K562 (cell line): ENCODE measurements around the gene BCL6B. TPM values are rescaled to one million over a fixed set of nuclear protein-coding genes. Genes with fewer than 3 reads are reported as not detected.
"Not testable (repeated sequence)": the region's sequence is repeated elsewhere in the genome, so short reads cannot be mapped to it uniquely, and the experiment has no call there.

ENCODE experiments used
- AFF4 ChIP-seq: sonication (generic); formaldehyde crosslinking; IDR thresholded peaks from 2 replicates; pipeline ENCODE4 v1.8.0; 2023; ENCODE audit warnings: mild to moderate bottlenecking, missing genetic modification reagents
- ARID3A ChIP-seq: IDR thresholded peaks from 2 replicates; pipeline ENCODE4 v1.6.1; 2012; ENCODE audit warnings: low read depth, low read length, improper control_type of control experiment, borderline replicate concordance
- CBX3 ChIP-seq, 2 experiments: IDR thresholded peaks; 1 replicate in 1 of 2; 2 replicates in 1 of 2; pipeline ENCODE4 v1.6.1; 2012; ENCODE audit warnings: inconsistent platforms in 2 of 2, low read length in 2 of 2, borderline replicate concordance in 1 of 2, control low read depth in 1 of 2
- CC2D1A ChIP-seq: fragments of 450-650 bp; IDR thresholded peaks from 2 replicates; pipeline ENCODE4 v1.6.1; 2017; ENCODE audit warnings: mild to moderate bottlenecking
- DMBX1 ChIP-seq: fragments of 250-450 bp; sonication (Bioruptor Pico); IDR thresholded peaks from 2 replicates; pipeline ENCODE4 v1.8.0; 2022; ENCODE audit warnings: inconsistent platforms, mild to moderate bottlenecking, moderate library complexity, borderline replicate concordance
- HDAC1 ChIP-seq, 2 experiments: fragments of 450-650 bp; IDR thresholded peaks; 2 replicates each; pipeline ENCODE4 v1.6.1; 2016 to 2017; ENCODE audit warnings: inconsistent platforms in 1 of 2, mild to moderate bottlenecking in 1 of 2, moderate library complexity in 1 of 2
- HLTF ChIP-seq: fragments of 450-650 bp; IDR thresholded peaks from 2 replicates; pipeline ENCODE4 v1.6.1; 2016
- KDM1A ChIP-seq, 2 experiments: fragments of 450-650 bp; IDR thresholded peaks; 2 replicates each; pipeline ENCODE4 v1.6.1; 2016; ENCODE audit warnings: mild to moderate bottlenecking in 2 of 2
- MEF2D ChIP-seq: conservative IDR thresholded peaks from 2 replicates; pipeline ENCODE4 v1.6.1; 2016; ENCODE audit warnings: low read depth, missing genetic modification characterization, missing compliant biosample characterization
- NFIC ChIP-seq: fragments of 450-650 bp; IDR thresholded peaks from 2 replicates; pipeline ENCODE4 v1.6.1; 2017; ENCODE audit warnings: mild to moderate bottlenecking, inconsistent platforms
- NONO ChIP-seq, 2 experiments: fragments of 200-400 bp in 1 of 2; fragments of 450-650 bp in 1 of 2; formaldehyde crosslinking in 1 of 2; IDR thresholded peaks; 2 replicates each; pipeline ENCODE4 v1.6.1; 2017; ENCODE audit warnings: low read depth in 2 of 2, mild to moderate bottlenecking in 2 of 2, moderate library complexity in 2 of 2, low read length in 1 of 2
- PBX2 ChIP-seq, 2 experiments: IDR thresholded peaks in 1 of 2; conservative IDR thresholded peaks in 1 of 2; 2 replicates each; pipeline ENCODE4 v1.6.1; 2016; ENCODE audit warnings: low read depth in 2 of 2, mild to moderate bottlenecking in 1 of 2, missing compliant biosample characterization in 1 of 2, missing genetic modification characterization in 1 of 2, moderate library complexity in 1 of 2
- PKNOX1 ChIP-seq: fragments of 450-650 bp; IDR thresholded peaks from 2 replicates; pipeline ENCODE4 v1.6.1; 2016
- RBM25 ChIP-seq: fragments of 200-400 bp; formaldehyde crosslinking; IDR thresholded peaks from 2 replicates; pipeline ENCODE4 v1.6.1; 2018; ENCODE audit warnings: low read length, low read depth, moderate library complexity; ENCODE audit not compliant: severe bottlenecking
- ZNF449 ChIP-seq: fragments of 250-450 bp; sonication (Bioruptor Pico); IDR thresholded peaks from 2 replicates; pipeline ENCODE4 v1.8.0; 2022; ENCODE audit warnings: moderate library complexity, mild to moderate bottlenecking, inconsistent platforms
- polyA plus RNA-seq, 8 experiments: library from polyadenylated mRNA; depleted of rRNA in 4 of 8; stranded (reverse) in 5 of 8; unstranded in 3 of 8; fragments of >200 nt; fragmentation: Nextera tagmentation in 2 of 8; fragmentation: Illumina TruSeq in 1 of 8; extraction: Ambion mirVana in 2 of 8; extraction: Trizol in 1 of 8; gene quantifications; 2 replicates each; pipeline versions ENCODE4 v1.2.1 to v1.2.3, GENCODE V29; 2011 to 2014; ENCODE audit warnings: inconsistent platforms in 1 of 8, missing spikeins in 1 of 8
- total RNA-seq, 7 experiments: library from RNA; depleted of rRNA in 6 of 7; stranded (reverse); fragments of >200 nt in 6 of 7; fragmentation: Illumina TruSeq in 2 of 7; extraction: Trizol in 2 of 7; gene quantifications; 2 replicates each; pipeline versions ENCODE4 v1.2.1 to v1.2.3, GENCODE V29; 2011 to 2021; ENCODE audit warnings: low replicate concordance in 1 of 7

Gene BCL6B
- total and polyA plus RNA-seq, 9 of the 15 experiments (the other 6 are each of a cell fraction or from before 2014, with no cell fraction given): 0.89 to 5.0 (median 3.6) TPM

GRCh38 chr17:6993613-6994056, 29.2 kb upstream of the BCL6B start (continued):
- not testable (repeated sequence) for TF ChIP-seq PBX2 (CRISPR knock-in tag; IDR thresholded peaks at IDR 0.05; ENCODE audit: low read depth)
- TF ChIP-seq PBX2 (tag; conservative IDR thresholded peaks at IDR 0.05; ENCODE audit: low read depth): peak; percentile 78
- TF ChIP-seq CC2D1A: peak; percentile 91; the same call in 1 of the 2 replicates
- peak; percentile 24 for TF ChIP-seq RBM25
- TF ChIP-seq ZNF449 (CRISPR knock-in tag): 0 out of 2 replicates have a peak, but pooled peaks have one; percentile 4
- peak; percentile 88 for TF ChIP-seq NFIC
- 0 out of 3 replicates have a peak, but pooled peaks of 1 of the 2 experiments have one; percentile 37 for TF ChIP-seq CBX3 (IDR thresholded peaks at IDR 0.05; ENCODE audit: borderline replicate concordance in 1 of 2, low read length in 2 of 2)
- TF ChIP-seq PKNOX1: peak; percentile 66
- TF ChIP-seq HLTF: peak; percentile 63; the same call in 1 of the 2 replicates
- peak; percentile 61; the same call in 1 of the 2 replicates for TF ChIP-seq AFF4 (CRISPR knock-in tag)
- TF ChIP-seq DMBX1 (CRISPR knock-in tag): peak; percentile 25; the same call in 1 of the 2 replicates
- peak in 1 of 2 experiments; percentile 20; a peak in 1 of 4 replicates for TF ChIP-seq HDAC1 (IDR thresholded peaks at IDR 0.05)
- peak; percentile 94 for TF ChIP-seq MEF2D (tag)
- TF ChIP-seq KDM1A (IDR thresholded peaks at IDR 0.05): peak; percentile 81 to 83
- TF ChIP-seq NONO (IDR thresholded peaks at IDR 0.05; ENCODE audit: low read depth in 2 of 2, low read length in 1 of 2): peak in 1 of 2 experiments; percentile 46; a peak in 1 of 4 replicates
- TF ChIP-seq ARID3A: peak; percentile 90; the same call in 1 of the 2 replicates
